Fibroblast of skin of scalp (primary cell): ENCODE measurements around the gene PLOD3.

ENCODE experiments used
- DNase-seq: peaks from one replicate; pipeline ENCODE4 v3.0.0-alpha.2; 2013

The PLOD3 gene

GRCh38 chr7:101179713-101180112, 37.7 kb downstream of the PLOD3 start:
- no peak for DNase-seq

GRCh38 chr7:101179117-101179516, 38.3 kb downstream of the PLOD3 start:
- no peak for DNase-seq

- DNase-seq: no peak
These were observed 39.7 kb downstream of the PLOD3 start for GRCh38 chr7:101177644-101178043.

- no peak for DNase-seq
These were observed 41.7 kb downstream of the PLOD3 start for GRCh38 chr7:101175664-101176063.

- DNase-seq: no peak
These were observed 43.0 kb downstream of the PLOD3 start for GRCh38 chr7:101174322-101174854.

- peak; percentile 57 for DNase-seq
These were observed 43.6 kb downstream of the PLOD3 start for GRCh38 chr7:101173752-101174244.

GRCh38 chr7:101172854-101173751, 44.3 kb downstream of the PLOD3 start:
- peak; percentile 79 for DNase-seq

GRCh38 chr7:101172005-101172853, 45.2 kb downstream of the PLOD3 start:
- DNase-seq: no peak

- DNase-seq: no peak
These were observed 45.9 kb downstream of the PLOD3 start for GRCh38 chr7:101171442-101171837.

- no peak for DNase-seq
These were observed 46.6 kb downstream of the PLOD3 start for GRCh38 chr7:101170617-101171441.

- DNase-seq: peak; percentile 52
These were observed 47.4 kb downstream of the PLOD3 start for GRCh38 chr7:101169838-101170551.

GRCh38 chr7:101169110-101169837, 48.1 kb downstream of the PLOD3 start:
- no peak for DNase-seq

- DNase-seq: no peak
These were observed 48.9 kb downstream of the PLOD3 start for GRCh38 chr7:101168412-101169049.

GRCh38 chr7:101167645-101168411, 49.6 kb downstream of the PLOD3 start:
- no peak for DNase-seq

GRCh38 chr7:101166909-101167644, 50.3 kb downstream of the PLOD3 start:
- DNase-seq: no peak

GRCh38 chr7:101166648-101166908, 50.8 kb downstream of the PLOD3 start:
- no peak for DNase-seq

GRCh38 chr7:101165958-101166647, 51.3 kb downstream of the PLOD3 start:
- no peak for DNase-seq
